CD14-positive monocyte (primary cell): Measurements from ENCODE around the gene LRRFIP1. TPM values are rescaled to one million over a fixed set of nuclear protein-coding genes. Genes with fewer than 3 reads are reported as not detected.

ENCODE experiments used
- DNase-seq, 3 donors: peaks; one replicate each; pipeline ENCODE4 v3.0.0-alpha.2; 2011 to 2022
- H2AFZ ChIP-seq: 2 replicates; pipeline ENCODE4 v1.6.0; 2012; ENCODE audit warnings: mild to moderate bottlenecking, low read depth, low read length, inconsistent platforms; ENCODE audit not compliant: insufficient read depth, poor library complexity, severe bottlenecking
- H3K27ac ChIP-seq, 2 donors: 1 replicate in 1 of 2; 2 replicates in 1 of 2; pipeline ENCODE4 v1.5.1; 2012 to 2013; ENCODE audit warnings: low read length in 2 of 2, control low read depth in 1 of 2, inconsistent platforms in 1 of 2, low read depth in 1 of 2, mild to moderate bottlenecking in 1 of 2
- H3K27me3 ChIP-seq, 2 donors: one replicate each; pipeline versions ENCODE4 v1.6.0 to v1.6.1; 2011 to 2013; ENCODE audit warnings: low read length in 2 of 2; ENCODE audit not compliant: control insufficient read depth in 2 of 2, insufficient read depth in 2 of 2
- H3K36me3 ChIP-seq, 2 donors: replicated peaks in 1 of 2; 1 replicate in 1 of 2; 2 replicates in 1 of 2; pipeline versions ENCODE4 v1.5.1 to v1.6.1; 2012 to 2013; ENCODE audit warnings: low read length in 2 of 2, control low read depth in 1 of 2, inconsistent platforms in 1 of 2, mild to moderate bottlenecking in 1 of 2; ENCODE audit not compliant: insufficient read depth in 2 of 2, control insufficient read depth in 1 of 2
- H3K4me1 ChIP-seq, 2 donors: 1 replicate in 1 of 2; 2 replicates in 1 of 2; pipeline versions ENCODE4 v1.5.1 to v1.6.1; 2012 to 2013; ENCODE audit warnings: low read length in 2 of 2, control low read depth in 1 of 2, inconsistent platforms in 1 of 2, mild to moderate bottlenecking in 1 of 2, moderate library complexity in 1 of 2; ENCODE audit not compliant: insufficient read depth in 2 of 2, control insufficient read depth in 1 of 2
- H3K4me2 ChIP-seq: replicated peaks from 2 replicates; pipeline ENCODE3; 2012; ENCODE audit warnings: low read length, moderate library complexity, mild to moderate bottlenecking; ENCODE audit not compliant: poor library complexity, severe bottlenecking; ENCODE audit errors: extremely low read depth
- H3K4me3 ChIP-seq, 3 experiments: fragments of 200-600 bp in 1 of 3; sonication (generic) in 1 of 3; replicated peaks in 1 of 3; 1 replicate in 2 of 3; 2 replicates in 1 of 3; pipeline ENCODE4 v1.5.1; 2011 to 2013; ENCODE audit warnings: low read length in 3 of 3, mild to moderate bottlenecking in 3 of 3, control low read depth in 2 of 3, low read depth in 2 of 3, inconsistent platforms in 1 of 3, moderate library complexity in 1 of 3
- H3K79me2 ChIP-seq: 2 replicates; pipeline ENCODE4 v1.6.0; 2012; ENCODE audit warnings: mild to moderate bottlenecking, control low read depth, inconsistent platforms, low read length, moderate library complexity; ENCODE audit not compliant: insufficient read depth
- H3K9ac ChIP-seq: 2 replicates; pipeline ENCODE4 v1.6.0; 2017; ENCODE audit warnings: low read length, mild to moderate bottlenecking; ENCODE audit not compliant: insufficient read depth, poor library complexity, severe bottlenecking
- H3K9me3 ChIP-seq, 2 donors: replicated peaks in 1 of 2; 1 replicate in 1 of 2; 2 replicates in 1 of 2; pipeline versions ENCODE4 v1.5.1 to v1.6.1; 2012 to 2013; ENCODE audit warnings: low read length in 2 of 2, control low read depth in 1 of 2; ENCODE audit not compliant: control insufficient read depth in 1 of 2, insufficient read depth in 1 of 2
- H4K20me1 ChIP-seq: 2 replicates; pipeline ENCODE4 v1.6.0; 2012; ENCODE audit warnings: mild to moderate bottlenecking, low read length, control low read depth, moderate library complexity; ENCODE audit not compliant: insufficient read depth
- H3K27ac Mint-ChIP-seq, 7 donors: one replicate each; pipeline ENCODE4 v1.8.0; 2020; ENCODE audit warnings: mild to moderate bottlenecking in 7 of 7, mixed read lengths in 7 of 7, moderate library complexity in 6 of 7, inconsistent platforms in 2 of 7
- H3K27me3 Mint-ChIP-seq, 3 donors: one replicate each; pipeline ENCODE4 v1.8.0; 2021 to 2022; ENCODE audit warnings: low read depth in 3 of 3, mild to moderate bottlenecking in 3 of 3, mixed read lengths in 3 of 3, moderate library complexity in 3 of 3, inconsistent platforms in 1 of 3
- H3K36me3 Mint-ChIP-seq, 2 donors: one replicate each; pipeline ENCODE4 v1.8.0; 2020; ENCODE audit warnings: mixed read lengths in 2 of 2, inconsistent platforms in 1 of 2, mild to moderate bottlenecking in 1 of 2
- H3K4me1 Mint-ChIP-seq: one replicate; pipeline ENCODE4 v1.8.0; 2020; ENCODE audit warnings: mild to moderate bottlenecking, mixed read lengths
- H3K4me3 Mint-ChIP-seq, 2 donors: one replicate each; pipeline ENCODE4 v1.8.0; 2020; ENCODE audit warnings: mild to moderate bottlenecking in 2 of 2, mixed read lengths in 2 of 2, moderate library complexity in 1 of 2
- H3K9me3 Mint-ChIP-seq, 7 donors: one replicate each; pipeline ENCODE4 v1.8.0; 2020 to 2022; ENCODE audit warnings: mixed read lengths in 7 of 7, mild to moderate bottlenecking in 6 of 7, moderate library complexity in 6 of 7, inconsistent platforms in 2 of 7
- CTCF ChIP-seq: fragments of 200-600 bp; IDR thresholded peaks from one replicate; pipeline ENCODE4 v1.8.0; 2022; ENCODE audit warnings: antibody characterized with exemption, mild to moderate bottlenecking
- WGBS: methylation state at CpG from one replicate; pipeline ENCODE4 v1.1.5; 2013; ENCODE audit warnings: missing lambda C conversion rate; ENCODE audit not compliant: insufficient coverage; 5-methylcytosine and 5-hydroxymethylcytosine counted together
- intact Hi-C, 2 donors: fragments of 100-400 bp; cut with micrococcal nuclease; formaldehyde crosslinking; loops; one replicate each; pipeline versions ENCODE4 v1.15.0 to v1.15.1; 2023
- polyA plus RNA-seq, 3 donors: library from polyadenylated mRNA; depleted of rRNA in 1 of 3; unstranded in 2 of 3; stranded (reverse) in 1 of 3; fragments of 300-500 nt in 2 of 3; fragments of >200 nt in 1 of 3; fragmentation: Illumina TruSeq in 2 of 3; gene quantifications; 1 replicate in 2 of 3; 2 replicates in 1 of 3; pipeline ENCODE4 v1.2.3, GENCODE V29; 2012 to 2021

Gene LRRFIP1
- polyA plus RNA-seq, 3 donors = 67.3 to 148 (median 98.3) TPM

- Histone ChIP-seq H3K4me3 (no peak overlapping the region), H2AFZ (no peak overlapping the region), H3K36me3 (peaks cover 42 to 77% of the 10 kb centered on the region in 2 donors), H3K27me3 (no peaks in the 10 kb centered on the region), H3K4me2 (no peak overlapping the region), H4K20me1 (peaks cover 100% of the 10 kb centered on the region), H3K9me3 (no peaks in the 10 kb centered on the region), H3K9ac (no peak overlapping the region), H3K4me1 (peaks cover 14 to 20% of the 10 kb centered on the region in 2 donors), H3K79me2 (peaks cover 100% of the 10 kb centered on the region), H3K27ac (peak overlapping the region in 1 of 2 donors; percentile 49)
- Mint-ChIP-seq H3K9me3 (no peaks in the 10 kb centered on the region), H3K4me3 (no peak overlapping the region), H3K27ac (peak overlapping the region; percentile 14 to 84 (median 63)), H3K27me3 (no peaks in the 10 kb centered on the region), H3K36me3 (peaks cover 60 to 79% of the 10 kb centered on the region in 2 donors), H3K4me1 (peaks cover 42% of the 10 kb centered on the region)
- DNase-seq = no peak
- no peak for TF ChIP-seq CTCF
- intact Hi-C loops = no loop called here
- over 99% methylated on average over 17 of the region's 24 CpGs for WGBS
Observed at GRCh38 chr2:237717366-237718276, 90.2 kb downstream of the LRRFIP1 start.

- no peaks in the 10 kb centered on the region for H3K27me3 Mint-ChIP-seq
- peaks cover 100% of the 10 kb centered on the region for H3K79me2 ChIP-seq
Observed at GRCh38 chr2:237718277-237718634, 90.9 kb downstream of the LRRFIP1 start.

More at GRCh38 chr2:237718277-237718634, 90.9 kb downstream of the LRRFIP1 start:
- Mint-ChIP-seq H3K9me3 (no peaks in the 10 kb centered on the region), H3K27ac (peak overlapping the region in 3 of 7 donors; percentile 14 to 84 (median 63)), H3K4me3 (no peak overlapping the region), H3K4me1 (peaks cover 36% of the 10 kb centered on the region), H3K36me3 (peaks cover 55 to 74% of the 10 kb centered on the region in 2 donors)
- Histone ChIP-seq H2AFZ (no peak overlapping the region), H3K4me1 (peaks cover 14 to 21% of the 10 kb centered on the region in 2 donors), H4K20me1 (peaks cover 100% of the 10 kb centered on the region), H3K36me3 (peaks cover 38 to 75% of the 10 kb centered on the region in 2 donors), H3K27ac (peak overlapping the region in 1 of 2 donors; percentile 49), H3K9me3 (no peaks in the 10 kb centered on the region), H3K27me3 (no peaks in the 10 kb centered on the region), H3K4me3 (no peak overlapping the region), H3K9ac (no peak overlapping the region), H3K4me2 (no peak overlapping the region)
- TF ChIP-seq CTCF = no peak
- 100% methylated on average over 5 of the region's 9 CpGs for WGBS
- intact Hi-C loops = no loop called here
- no peak for DNase-seq
